AG04450 (cell line): ENCODE measurements around the gene DBNDD2. TPM values are rescaled to one million over a fixed set of nuclear protein-coding genes. Genes with fewer than 3 reads are reported as not detected.

Experiments used
- CTCF ChIA-PET: fragments of 300-600, 350-600 bp; formaldehyde crosslinking; extraction: SDS; loops from one replicate; lab custom pipeline; 2022; ENCODE audit warnings: antibody characterized with exemption, inconsistent platforms; lab: Charles Lee
- POLR2A ChIA-PET: fragments of 350-600 bp; formaldehyde crosslinking; extraction: SDS; loops from one replicate; lab custom pipeline; 2021; ENCODE audit warnings: antibody characterized with exemption, inconsistent platforms; lab: Yijun Ruan, JAX
- DNase-seq: peaks from one replicate; pipeline ENCODE4 v3.0.0-alpha.2; 2011; ENCODE audit warnings: low read depth, low spot score
- H3K27ac ChIP-seq: one replicate; pipeline ENCODE4 v1.5.1; 2012; ENCODE audit warnings: low read depth, low read length, control low read depth
- H3K27me3 ChIP-seq: one replicate; pipeline ENCODE4 v1.6.0; 2012; ENCODE audit warnings: low read length; ENCODE audit not compliant: control insufficient read depth, insufficient read depth
- H3K4me3 ChIP-seq: 2 replicates; pipeline ENCODE4 v1.5.1; 2011; ENCODE audit warnings: mild to moderate bottlenecking, low read depth, low read length, control low read depth
- H3K9me3 ChIP-seq: 2 replicates; pipeline ENCODE4 v1.5.1; 2012; ENCODE audit warnings: low read length; ENCODE audit not compliant: control insufficient read depth, insufficient read depth
- CTCF ChIP-seq: IDR thresholded peaks from 2 replicates; pipeline ENCODE4 v1.5.1; 2011; ENCODE audit warnings: low read depth, low read length, control low read depth, inconsistent platforms
- polyA plus RNA-seq: library from polyadenylated mRNA; depleted of rRNA; stranded (reverse); fragments of >200 nt; gene quantifications from 2 replicates; pipeline ENCODE4 v1.2.3, GENCODE V29; 2011; rRNA removed
- small RNA-seq: library from RNA; depleted of rRNA; stranded (forward); fragments of <200 nt; gene quantifications from one replicate; pipeline ENCODE3, GENCODE V24; 2012; ENCODE audit warnings: low read depth; ENCODE audit not compliant: insufficient read length

DBNDD2 gene
- polyA plus RNA-seq, 1 experiment = 13.8 TPM

- Histone ChIP-seq H3K27me3 (peaks cover 20% of the 10 kb centered on the region), H3K27ac (no peak overlapping the region), H3K4me3 (no peak overlapping the region), H3K9me3 (no peaks in the 10 kb centered on the region)
- DNase-seq = no peak
- CTCF ChIA-PET = no interaction called here
- peak; percentile 14; the same call in 1 of the 2 replicates for TF ChIP-seq CTCF
- POLR2A ChIA-PET = no interaction called here
Measured at GRCh38 chr20:45456632-45457031, 48.5 kb downstream of the DBNDD2 start.

- no peak for DNase-seq
- ChIA-PET CTCF (interaction anchor here (0.6 to 1.8 kb wide), 6 partner anchors 23 to 404 kb away, joined by 3 to 7 read pairs (median 4); no protein-coding TSS in a partner anchor), POLR2A (no interaction called here)
- peak; percentile 38 for TF ChIP-seq CTCF
- H3K9me3 ChIP-seq = no peaks in the 10 kb centered on the region
- H3K27me3 ChIP-seq = peaks cover 13% of the 10 kb centered on the region
- no peak overlapping the region for H3K27ac ChIP-seq
- no peak overlapping the region for H3K4me3 ChIP-seq
Measured at GRCh38 chr20:45459606-45460005, 51.5 kb downstream of the DBNDD2 start.

Small RNA genes within 50 kb of the gene (small RNA-seq; reads per million reads assigned to genes)
- gene MIR6812 = not detected

Other genes with a start within 250 kb of the DBNDD2 start
- gene PI3, start 233.4 kb upstream of the DBNDD2 start, polyA plus RNA-seq = not detected in 2 replicates
- not detected in 2 replicates for gene SEMG1, start 201.3 kb upstream of the DBNDD2 start, polyA plus RNA-seq
- gene SEMG2, start 186.9 kb upstream of the DBNDD2 start, polyA plus RNA-seq = not detected in 2 replicates
- gene SLPI, start 153.7 kb upstream of the DBNDD2 start, polyA plus RNA-seq = not detected in 2 replicates
- not detected in 2 replicates for gene RBPJL, start 101.4 kb upstream of the DBNDD2 start, polyA plus RNA-seq
- gene MATN4, start 100.0 kb upstream of the DBNDD2 start, polyA plus RNA-seq = 0.04 TPM in 1 of 2 replicates, not detected in the other
- 177 and 204 TPM in 2 replicates for gene SDC4, start 59.9 kb upstream of the DBNDD2 start, polyA plus RNA-seq
- gene SYS1, start 45.1 kb upstream of the DBNDD2 start, polyA plus RNA-seq = 25.1 and 33.4 TPM in 2 replicates
- not detected in 2 replicates for gene TP53TG5, start 30.0 kb upstream of the DBNDD2 start, polyA plus RNA-seq
- gene PIGT, start 7.9 kb downstream of the DBNDD2 start, polyA plus RNA-seq = 114 and 140 TPM in 2 replicates
- gene WFDC2, start 61.5 kb downstream of the DBNDD2 start, polyA plus RNA-seq = not detected in 2 replicates
- not detected in 2 replicates for gene SPINT3, start 107.3 kb downstream of the DBNDD2 start, polyA plus RNA-seq
- gene WFDC6, start 131.2 kb downstream of the DBNDD2 start, polyA plus RNA-seq = not detected in 2 replicates
- not detected in 2 replicates for gene EPPIN, start 139.1 kb downstream of the DBNDD2 start, polyA plus RNA-seq
- gene WFDC8, start 171.0 kb downstream of the DBNDD2 start, polyA plus RNA-seq = not detected in 2 replicates
- gene WFDC10A, start 221.4 kb downstream of the DBNDD2 start, polyA plus RNA-seq = not detected in 2 replicates
- not detected in 2 replicates for gene WFDC9, start 223.0 kb downstream of the DBNDD2 start, polyA plus RNA-seq